C4-2B (cell line): Measurements from ENCODE around the gene SASH1.

Experiments used
- ZFX ChIP-seq: fragments of 450-650 bp; IDR thresholded peaks from 2 replicates; pipeline ENCODE4 v1.6.1; 2017
- TF ChIP-seq, protein P1 (sequence below): fragments of 450-650 bp; conservative IDR thresholded peaks from 2 replicates; pipeline ENCODE4 v1.5.1; 2017; ENCODE audit warnings: mild to moderate bottlenecking

DNA sequence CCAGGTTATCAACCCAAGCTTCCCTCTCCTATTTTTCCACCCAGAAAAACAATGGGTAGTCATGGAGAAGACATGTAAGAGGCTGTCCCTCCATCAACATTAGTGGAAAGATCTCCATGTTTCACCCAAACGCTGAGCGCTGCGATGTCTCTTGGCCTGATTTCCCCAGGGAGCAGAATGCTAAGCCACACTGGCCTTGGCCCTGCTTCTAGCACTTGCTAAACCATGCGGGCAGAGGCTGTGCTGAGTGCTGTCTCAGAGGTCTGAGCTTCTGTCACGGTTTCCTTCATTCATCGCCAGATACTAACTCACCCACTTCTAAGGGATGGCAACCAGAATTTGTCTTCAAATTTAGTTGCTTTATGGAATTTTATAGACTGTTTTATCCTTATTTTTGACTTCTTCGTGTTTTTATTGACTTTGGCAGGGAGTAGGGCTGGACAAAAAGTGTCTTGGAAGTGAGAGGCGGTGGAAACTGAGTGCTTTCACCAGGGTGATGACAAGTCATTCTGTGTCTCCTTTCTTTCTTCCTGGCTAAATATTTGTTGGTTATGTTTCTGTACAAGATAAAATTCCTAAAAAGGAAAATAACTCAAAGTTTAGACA, 222.8 kb downstream of the SASH1 start:
- TF ChIP-seq, protein P1, sequence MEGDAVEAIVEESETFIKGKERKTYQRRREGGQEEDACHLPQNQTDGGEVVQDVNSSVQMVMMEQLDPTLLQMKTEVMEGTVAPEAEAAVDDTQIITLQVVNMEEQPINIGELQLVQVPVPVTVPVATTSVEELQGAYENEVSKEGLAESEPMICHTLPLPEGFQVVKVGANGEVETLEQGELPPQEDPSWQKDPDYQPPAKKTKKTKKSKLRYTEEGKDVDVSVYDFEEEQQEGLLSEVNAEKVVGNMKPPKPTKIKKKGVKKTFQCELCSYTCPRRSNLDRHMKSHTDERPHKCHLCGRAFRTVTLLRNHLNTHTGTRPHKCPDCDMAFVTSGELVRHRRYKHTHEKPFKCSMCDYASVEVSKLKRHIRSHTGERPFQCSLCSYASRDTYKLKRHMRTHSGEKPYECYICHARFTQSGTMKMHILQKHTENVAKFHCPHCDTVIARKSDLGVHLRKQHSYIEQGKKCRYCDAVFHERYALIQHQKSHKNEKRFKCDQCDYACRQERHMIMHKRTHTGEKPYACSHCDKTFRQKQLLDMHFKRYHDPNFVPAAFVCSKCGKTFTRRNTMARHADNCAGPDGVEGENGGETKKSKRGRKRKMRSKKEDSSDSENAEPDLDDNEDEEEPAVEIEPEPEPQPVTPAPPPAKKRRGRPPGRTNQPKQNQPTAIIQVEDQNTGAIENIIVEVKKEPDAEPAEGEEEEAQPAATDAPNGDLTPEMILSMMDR = no peak
- TF ChIP-seq ZFX = no peak
